Cardiac fibroblast (primary cell): ENCODE measurements around the gene BIK.
A peak's percentile ranks its signal among the peaks of the same experiment; 100 is the strongest.
"Not testable (repeated sequence)": the region's sequence is repeated elsewhere in the genome, so short reads cannot be mapped to it uniquely, and the experiment has no call there.

Experiments
- DNase-seq, 2 donors: peaks; one replicate each; pipeline versions ENCODE4 v3.0.0 to v3.0.0-alpha.2; 2010; ENCODE audit warnings: low read depth in 2 of 2
- H3K4me3 ChIP-seq, 2 donors: replicated peaks in 1 of 2; 1 replicate in 1 of 2; 2 replicates in 1 of 2; pipeline ENCODE4 v1.5.1; 2011; ENCODE audit warnings: low read depth in 2 of 2, low read length in 2 of 2, mild to moderate bottlenecking in 2 of 2, moderate library complexity in 1 of 2
- CTCF ChIP-seq: IDR thresholded peaks from one replicate; pipeline ENCODE4 v1.5.1; 2011; ENCODE audit warnings: low read depth, mild to moderate bottlenecking, low read length, inconsistent platforms

BIK gene

GRCh38 chr22:43101306-43101705 is 9.2 kb upstream of the BIK start:
- no peak for TF ChIP-seq CTCF
- peak in 1 of 2 donors; percentile 59 for DNase-seq

GRCh38 chr22:43104056-43104625 is 6.4 kb upstream of the BIK start:
- DNase-seq = peak in 1 of 2 donors; percentile 47
- not testable (repeated sequence) for H3K4me3 ChIP-seq

More at GRCh38 chr22:43101306-43101705, 9.2 kb upstream of the BIK start:
- H3K4me3 ChIP-seq = no peak overlapping the region

- not testable (repeated sequence) for H3K4me3 ChIP-seq, DNase-seq
These were observed 5.6 kb upstream of the BIK start for GRCh38 chr22:43104950-43105349.

GRCh38 chr22:43106302-43106701 is 4.2 kb upstream of the BIK start:
- no peak overlapping the region for H3K4me3 ChIP-seq
- DNase-seq = no peak
- TF ChIP-seq CTCF = no peak

GRCh38 chr22:43109511-43109910 is 1.0 kb upstream of the BIK start:
- no peak overlapping the region for H3K4me3 ChIP-seq

GRCh38 chr22:43109921-43110443 is 568 bp upstream of the BIK start:
- TF ChIP-seq CTCF = no peak
- H3K4me3 ChIP-seq = peak overlapping the region; percentile 35 to 45
- DNase-seq = no peak

More at GRCh38 chr22:43109511-43109910, 1.0 kb upstream of the BIK start:
- TF ChIP-seq CTCF = no peak
- no peak for DNase-seq

- no peak for TF ChIP-seq CTCF
- peak overlapping the region; percentile 43 to 45 for H3K4me3 ChIP-seq
- DNase-seq = no peak
These were observed 525 bp downstream of the BIK start for GRCh38 chr22:43110927-43111623.
